Neural cell (in vitro differentiated cells): Measurements from ENCODE around the gene PSMD8. TPM values are rescaled to one million over a fixed set of nuclear protein-coding genes. Genes with fewer than 3 reads are reported as not detected.

Experiments
- H2AFZ ChIP-seq: fragments of 200-600, 300-800 bp; sonication (generic), shearing (Covaris generic); 2 replicates; pipeline ENCODE4 v1.6.0; 2014; ENCODE audit warnings: low read depth, mild to moderate bottlenecking, antibody characterized with exemption, low read length, moderate library complexity
- H3F3A ChIP-seq: fragments of 200-600 bp; shearing (Covaris generic); 2 replicates; pipeline ENCODE4 v1.6.1; 2016; ENCODE audit warnings: mild to moderate bottlenecking, moderate library complexity, mixed read lengths, antibody characterized with exemption, low read length; ENCODE audit not compliant: insufficient read depth, poor library complexity, severe bottlenecking
- H3K27ac ChIP-seq: fragments of 200-600, 300-800 bp; sonication (generic), shearing (Covaris generic); 2 replicates; pipeline ENCODE4 v1.5.1; 2014; ENCODE audit warnings: mild to moderate bottlenecking, low read length, moderate library complexity
- H3K27me3 ChIP-seq: fragments of 300-800, 200-600 bp; sonication (generic), shearing (Covaris generic); 2 replicates; pipeline ENCODE4 v1.6.0; 2014; ENCODE audit warnings: mild to moderate bottlenecking, low read depth, low read length, moderate library complexity; ENCODE audit not compliant: insufficient read depth
- H3K36me3 ChIP-seq: fragments of 300-800, 200-600 bp; sonication (generic), shearing (Covaris generic); 2 replicates; pipeline ENCODE4 v1.5.1; 2014; ENCODE audit warnings: mild to moderate bottlenecking, antibody characterized with exemption, low read length, moderate library complexity; ENCODE audit not compliant: insufficient read depth
- H3K4me2 ChIP-seq: fragments of 300-800, 200-600 bp; sonication (generic), shearing (Covaris generic); 2 replicates; pipeline ENCODE4 v1.6.0; 2014; ENCODE audit warnings: mild to moderate bottlenecking, low read length
- H3K4me3 ChIP-seq: fragments of 300-800, 200-600 bp; sonication (generic), shearing (Covaris generic); 2 replicates; pipeline ENCODE4 v1.5.1; 2014; ENCODE audit warnings: mild to moderate bottlenecking, low read length, moderate library complexity
- H3K79me2 ChIP-seq: fragments of 200-600 bp; shearing (Covaris generic); replicated peaks from 2 replicates; pipeline ENCODE4 v1.6.0; 2014; ENCODE audit warnings: mild to moderate bottlenecking, low read length, moderate library complexity; ENCODE audit not compliant: insufficient read depth
- H3K9ac ChIP-seq: fragments of 300-800, 200-600 bp; sonication (generic), shearing (Covaris generic); 2 replicates; pipeline ENCODE4 v1.6.1; 2016; ENCODE audit warnings: mild to moderate bottlenecking, low read length, mixed read lengths
- H3K9me2 ChIP-seq: fragments of 200-600 bp; shearing (Covaris generic); 2 replicates; pipeline ENCODE4 v1.6.1; 2016; ENCODE audit warnings: mild to moderate bottlenecking, low read length, mixed read lengths; ENCODE audit not compliant: insufficient read depth
- H3K9me3 ChIP-seq: fragments of 200-600, 300-800 bp; sonication (generic), shearing (Covaris generic); 2 replicates; pipeline ENCODE4 v1.6.1; 2016; ENCODE audit warnings: mild to moderate bottlenecking, mixed run types, low read length, moderate library complexity, mixed read lengths
- H4K20me1 ChIP-seq: fragments of 200-600 bp; shearing (Covaris generic); 2 replicates; pipeline ENCODE4 v1.6.1; 2016; ENCODE audit warnings: mild to moderate bottlenecking, mixed run types; ENCODE audit not compliant: insufficient read depth
- CTCF ChIP-seq: fragments of 450-650 bp; IDR thresholded peaks from 2 replicates; pipeline ENCODE4 v1.5.1; 2014; ENCODE audit warnings: antibody characterized with exemption, mild to moderate bottlenecking, moderate library complexity; ENCODE audit not compliant: poor library complexity, severe bottlenecking
- EP300 ChIP-seq: fragments of 450-650 bp; conservative IDR thresholded peaks from 2 replicates; pipeline ENCODE4 v1.6.1; 2014; ENCODE audit warnings: antibody characterized with exemption, mild to moderate bottlenecking, moderate library complexity; ENCODE audit not compliant: poor library complexity, severe bottlenecking
- EZH2 ChIP-seq: fragments of 200-600, 300-800 bp; shearing (Covaris generic), sonication (generic); IDR thresholded peaks from 2 replicates; pipeline ENCODE4 v1.6.1; 2014; ENCODE audit warnings: antibody characterized with exemption, low read length, borderline replicate concordance, mild to moderate bottlenecking; ENCODE audit not compliant: insufficient read depth, poor library complexity, severe bottlenecking
- MXI1 ChIP-seq: fragments of 450-650 bp; conservative IDR thresholded peaks from 2 replicates; pipeline ENCODE4 v1.6.1; 2014; ENCODE audit warnings: antibody characterized with exemption, mild to moderate bottlenecking; ENCODE audit not compliant: poor library complexity, severe bottlenecking
- POLR2AphosphoS5 ChIP-seq: IDR thresholded peaks from 2 replicates; pipeline ENCODE4 v1.6.1; 2012
- RAD21 ChIP-seq: fragments of 450-650 bp; conservative IDR thresholded peaks from 2 replicates; pipeline ENCODE4 v1.6.1; 2014; ENCODE audit warnings: antibody characterized with exemption, mild to moderate bottlenecking, moderate library complexity
- REST ChIP-seq: IDR thresholded peaks from 2 replicates; pipeline ENCODE4 v1.6.1; 2012; ENCODE audit warnings: borderline replicate concordance
- SMC3 ChIP-seq: fragments of 450-650 bp; conservative IDR thresholded peaks from 2 replicates; pipeline ENCODE4 v1.6.1; 2014; ENCODE audit warnings: antibody characterized with exemption, mild to moderate bottlenecking, moderate library complexity; ENCODE audit not compliant: poor library complexity
- TAF1 ChIP-seq: IDR thresholded peaks from 2 replicates; pipeline ENCODE4 v1.6.1; 2012; ENCODE audit warnings: low read depth
- polyA plus RNA-seq: library from polyadenylated mRNA; depleted of rRNA; stranded (reverse); fragments of >200 nt; gene quantifications from 2 replicates; pipeline ENCODE4 v1.2.3, GENCODE V29; 2014

The PSMD8 gene
- polyA plus RNA-seq, 1 donor from 2014 or later: 334 TPM

GRCh38 chr19:38385057-38385803, 10.9 kb downstream of the PSMD8 start:
- Histone ChIP-seq H3F3A (no peaks in the 10 kb centered on the region), H3K9me3 (no peaks in the 10 kb centered on the region), H3K4me3 (no peak overlapping the region), H3K9me2 (no peaks in the 10 kb centered on the region), H2AFZ (no peak overlapping the region), H3K27ac (no peak overlapping the region), H3K27me3 (no peaks in the 10 kb centered on the region), H3K79me2 (peaks cover 13% of the 10 kb centered on the region), H4K20me1 (no peaks in the 10 kb centered on the region), H3K9ac (no peak overlapping the region), H3K4me2 (no peak overlapping the region), H3K36me3 (no peaks in the 10 kb centered on the region)
- TF ChIP-seq SMC3: no peak
- TF ChIP-seq MXI1: no peak
- TF ChIP-seq TAF1: no peak
- TF ChIP-seq POLR2AphosphoS5: no peak
- no peak for TF ChIP-seq EP300
- TF ChIP-seq CTCF: no peak
- no peak for TF ChIP-seq RAD21
- TF ChIP-seq REST: no peak
- TF ChIP-seq EZH2: no peak

- TF ChIP-seq RAD21 (no peak), POLR2AphosphoS5 (no peak), SMC3 (no peak), EZH2 (no peak), TAF1 (no peak)
- Histone ChIP-seq H3F3A (no peaks in the 10 kb centered on the region), H3K4me2 (no peak overlapping the region), H3K79me2 (peaks cover 14% of the 10 kb centered on the region), H3K9ac (no peak overlapping the region), H4K20me1 (no peaks in the 10 kb centered on the region), H3K27me3 (no peaks in the 10 kb centered on the region), H3K36me3 (no peaks in the 10 kb centered on the region), H3K9me3 (no peaks in the 10 kb centered on the region), H3K4me3 (no peak overlapping the region), H2AFZ (no peak overlapping the region), H3K9me2 (no peaks in the 10 kb centered on the region), H3K27ac (no peak overlapping the region)
These were observed 11.5 kb downstream of the PSMD8 start for GRCh38 chr19:38385804-38386257.
